Measurements from ENCODE around the gene IL20.
"Not testable (repeated sequence)": the region's sequence is repeated elsewhere in the genome, so short reads cannot be mapped to it uniquely, and the experiment has no call there.

The IL20 gene

DNA sequence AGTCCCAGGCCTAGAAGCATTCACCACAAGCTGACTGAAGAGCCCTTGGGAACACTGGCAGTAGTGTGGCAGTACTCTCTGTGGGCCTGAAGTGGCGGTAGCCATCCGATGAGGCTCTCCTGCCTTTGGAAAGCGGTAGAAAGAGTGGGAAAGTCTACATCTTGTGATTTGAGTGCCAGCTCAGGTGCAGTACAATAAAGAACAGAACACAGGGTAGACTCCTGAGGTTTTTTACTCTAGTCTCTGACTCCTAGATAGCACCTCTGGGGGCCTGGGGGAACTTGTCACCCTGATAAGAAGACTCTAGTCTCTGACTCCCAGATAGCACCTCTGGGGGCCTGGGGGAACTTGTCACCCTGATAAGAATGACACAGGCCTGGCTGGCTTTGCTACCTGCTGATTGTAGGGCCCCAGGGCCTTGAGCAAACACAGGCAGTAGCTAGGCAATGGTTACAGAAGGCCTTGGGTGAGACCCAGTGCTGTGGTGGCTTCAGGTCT lies 18.0 kb upstream of the IL20 start:
- no peaks in the 10 kb centered on the region for H3K27me3 ChIP-seq (ENCODE audit: control insufficient read depth, insufficient read depth, low read length)
- no peak overlapping the region for H2AFZ ChIP-seq
- no peaks in the 10 kb centered on the region for H3K9me3 ChIP-seq (ENCODE audit: control insufficient read depth, low read length)
- no peaks in the 10 kb centered on the region for H3K4me1 ChIP-seq
- no peak overlapping the region for H3K4me3 ChIP-seq (ENCODE audit: low read depth, low read length)
- TF ChIP-seq, protein P1, sequence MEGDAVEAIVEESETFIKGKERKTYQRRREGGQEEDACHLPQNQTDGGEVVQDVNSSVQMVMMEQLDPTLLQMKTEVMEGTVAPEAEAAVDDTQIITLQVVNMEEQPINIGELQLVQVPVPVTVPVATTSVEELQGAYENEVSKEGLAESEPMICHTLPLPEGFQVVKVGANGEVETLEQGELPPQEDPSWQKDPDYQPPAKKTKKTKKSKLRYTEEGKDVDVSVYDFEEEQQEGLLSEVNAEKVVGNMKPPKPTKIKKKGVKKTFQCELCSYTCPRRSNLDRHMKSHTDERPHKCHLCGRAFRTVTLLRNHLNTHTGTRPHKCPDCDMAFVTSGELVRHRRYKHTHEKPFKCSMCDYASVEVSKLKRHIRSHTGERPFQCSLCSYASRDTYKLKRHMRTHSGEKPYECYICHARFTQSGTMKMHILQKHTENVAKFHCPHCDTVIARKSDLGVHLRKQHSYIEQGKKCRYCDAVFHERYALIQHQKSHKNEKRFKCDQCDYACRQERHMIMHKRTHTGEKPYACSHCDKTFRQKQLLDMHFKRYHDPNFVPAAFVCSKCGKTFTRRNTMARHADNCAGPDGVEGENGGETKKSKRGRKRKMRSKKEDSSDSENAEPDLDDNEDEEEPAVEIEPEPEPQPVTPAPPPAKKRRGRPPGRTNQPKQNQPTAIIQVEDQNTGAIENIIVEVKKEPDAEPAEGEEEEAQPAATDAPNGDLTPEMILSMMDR (IDR thresholded peaks at IDR 0.05): no peak
- no peak overlapping the region for H3K27ac ChIP-seq
- no peak overlapping the region for H3K4me2 ChIP-seq (ENCODE audit: low read length)
- no peaks in the 10 kb centered on the region for H3K36me3 ChIP-seq (ENCODE audit: control insufficient read depth, insufficient read depth, low read length)
- H3K79me2 ChIP-seq: no peaks in the 10 kb centered on the region
- H3K9ac ChIP-seq: no peak overlapping the region

DNA sequence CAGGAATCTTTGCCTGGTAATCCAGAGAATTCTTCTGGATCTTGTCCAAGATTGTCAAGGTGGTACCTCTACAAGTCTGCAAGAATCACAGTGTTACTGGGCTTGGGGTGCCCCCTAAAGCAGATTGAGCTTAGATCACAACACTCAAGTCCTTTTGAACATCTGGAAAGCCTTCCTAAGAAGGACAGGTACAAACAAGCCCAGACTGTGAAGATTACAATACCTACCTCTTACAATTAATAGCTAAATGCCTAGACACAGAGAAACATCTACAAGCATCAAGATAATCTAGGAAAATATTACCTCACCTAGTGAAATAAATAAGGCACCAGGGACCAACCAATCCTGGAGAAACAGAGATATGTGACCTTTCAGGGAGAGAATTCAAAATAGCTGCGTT lies 17.5 kb upstream of the IL20 start:
- TF ChIP-seq, protein P1 (IDR thresholded peaks at IDR 0.05): no peak
- no peak overlapping the region for H3K27ac ChIP-seq
- no peaks in the 10 kb centered on the region for H3K27me3 ChIP-seq (ENCODE audit: control insufficient read depth, insufficient read depth, low read length)
- no peaks in the 10 kb centered on the region for H3K4me1 ChIP-seq
- no peak overlapping the region for H3K4me2 ChIP-seq (ENCODE audit: low read length)
- H3K4me3 ChIP-seq (ENCODE audit: low read depth, low read length): no peak overlapping the region
- no peaks in the 10 kb centered on the region for H3K36me3 ChIP-seq (ENCODE audit: control insufficient read depth, insufficient read depth, low read length)
- no peak overlapping the region for H3K9ac ChIP-seq
- no peaks in the 10 kb centered on the region for H3K79me2 ChIP-seq
- no peak overlapping the region for H2AFZ ChIP-seq
- H3K9me3 ChIP-seq (ENCODE audit: control insufficient read depth, low read length): no peaks in the 10 kb centered on the region

DNA sequence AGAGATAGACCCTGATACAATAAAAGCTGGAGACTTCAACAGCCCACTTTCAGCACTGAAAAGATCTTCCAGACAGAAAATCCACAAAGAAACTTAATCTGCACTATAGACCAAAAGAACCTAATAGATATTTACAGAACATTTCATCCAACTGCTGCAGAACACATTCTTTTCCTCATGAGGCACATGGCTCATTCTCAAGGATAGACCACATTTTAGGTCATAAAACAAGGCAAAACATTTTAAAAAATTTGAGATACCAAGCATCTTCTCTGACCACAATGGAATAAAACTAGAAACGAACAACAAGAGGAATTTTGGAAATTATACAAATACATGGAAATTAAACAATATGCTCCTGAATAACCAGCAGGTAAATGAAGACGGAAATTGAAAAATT lies 15.0 kb upstream of the IL20 start:
- H3K27ac ChIP-seq: no peak overlapping the region
- H3K27me3 ChIP-seq (ENCODE audit: control insufficient read depth, insufficient read depth, low read length): no peaks in the 10 kb centered on the region
- no peak overlapping the region for H3K4me2 ChIP-seq (ENCODE audit: low read length)
- H3K9ac ChIP-seq: no peak overlapping the region
- no peaks in the 10 kb centered on the region for H3K36me3 ChIP-seq (ENCODE audit: control insufficient read depth, insufficient read depth, low read length)
- no peaks in the 10 kb centered on the region for H3K9me3 ChIP-seq (ENCODE audit: control insufficient read depth, low read length)
- no peak overlapping the region for H3K4me3 ChIP-seq (ENCODE audit: low read depth, low read length)
- H2AFZ ChIP-seq: no peak overlapping the region
- H3K4me1 ChIP-seq: no peaks in the 10 kb centered on the region
- TF ChIP-seq, protein P1 (IDR thresholded peaks at IDR 0.05): no peak
- H3K79me2 ChIP-seq: no peaks in the 10 kb centered on the region

DNA sequence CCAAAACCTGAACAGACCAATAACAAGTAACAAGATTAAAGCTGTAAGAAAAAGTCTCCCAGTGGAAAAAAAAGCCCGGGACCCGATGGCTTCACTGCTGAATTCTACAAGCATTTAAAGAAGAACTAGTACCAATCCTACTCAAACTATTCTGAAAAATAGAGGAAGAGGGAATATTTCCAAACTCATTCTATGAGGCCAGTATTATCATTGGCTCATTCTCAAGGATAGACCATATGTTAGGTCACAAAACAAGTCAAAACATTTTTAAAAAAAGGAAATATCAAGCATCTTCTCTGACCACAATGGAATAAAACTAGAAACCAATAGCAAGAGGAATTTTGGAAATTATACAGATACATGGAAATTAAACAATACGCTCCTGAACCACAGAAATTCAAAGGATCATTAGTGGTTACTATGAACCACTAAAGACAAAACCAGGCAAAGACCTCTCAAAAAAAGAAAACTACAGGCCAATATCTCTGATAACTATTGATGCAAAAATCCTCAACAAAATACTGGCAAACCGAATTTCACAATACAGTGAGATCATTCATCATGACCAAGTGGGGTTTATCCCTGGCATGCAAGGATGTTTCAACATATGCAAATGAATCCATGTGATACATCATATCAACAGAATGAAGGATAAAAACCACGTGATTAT lies 13.9 kb upstream of the IL20 start:
- TF ChIP-seq, protein P1 (IDR thresholded peaks at IDR 0.05): no peak
- no peak overlapping the region for H3K4me2 ChIP-seq (ENCODE audit: low read length)
- no peak overlapping the region for H3K4me3 ChIP-seq (ENCODE audit: low read depth, low read length)
- no peaks in the 10 kb centered on the region for H3K79me2 ChIP-seq
- no peak overlapping the region for H2AFZ ChIP-seq
- no peak overlapping the region for H3K9ac ChIP-seq
- no peaks in the 10 kb centered on the region for H3K36me3 ChIP-seq (ENCODE audit: control insufficient read depth, insufficient read depth, low read length)
- no peaks in the 10 kb centered on the region for H3K9me3 ChIP-seq (ENCODE audit: control insufficient read depth, low read length)
- H3K4me1 ChIP-seq: no peaks in the 10 kb centered on the region
- no peak overlapping the region for H3K27ac ChIP-seq
- no peaks in the 10 kb centered on the region for H3K27me3 ChIP-seq (ENCODE audit: control insufficient read depth, insufficient read depth, low read length)

DNA sequence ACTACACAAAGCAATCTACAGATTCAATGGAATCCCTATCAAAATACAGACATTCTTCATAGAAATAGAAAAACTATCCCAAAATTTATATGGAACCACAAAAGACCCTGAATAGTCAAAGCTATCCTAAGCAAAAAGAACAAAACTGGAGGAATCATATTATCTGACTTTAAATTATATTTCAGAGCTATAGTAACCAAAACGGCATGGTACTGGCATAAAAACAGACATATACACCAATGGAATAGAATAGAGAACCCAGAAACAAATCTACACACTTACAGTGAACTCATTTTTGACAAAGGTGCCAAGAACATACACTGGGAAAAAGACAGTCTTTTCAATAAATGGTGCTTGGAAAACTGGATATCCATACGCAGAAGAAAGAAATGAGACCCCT lies 12.8 kb upstream of the IL20 start:
- not testable (repeated sequence) for H3K9ac ChIP-seq; H3K27me3 ChIP-seq (ENCODE audit: control insufficient read depth, insufficient read depth, low read length); H3K79me2 ChIP-seq; H3K4me2 ChIP-seq (ENCODE audit: low read length); H3K4me1 ChIP-seq; H3K4me3 ChIP-seq (ENCODE audit: low read depth, low read length); H2AFZ ChIP-seq; H3K9me3 ChIP-seq (ENCODE audit: control insufficient read depth, low read length); H3K27ac ChIP-seq; H3K36me3 ChIP-seq (ENCODE audit: control insufficient read depth, insufficient read depth, low read length)

DNA sequence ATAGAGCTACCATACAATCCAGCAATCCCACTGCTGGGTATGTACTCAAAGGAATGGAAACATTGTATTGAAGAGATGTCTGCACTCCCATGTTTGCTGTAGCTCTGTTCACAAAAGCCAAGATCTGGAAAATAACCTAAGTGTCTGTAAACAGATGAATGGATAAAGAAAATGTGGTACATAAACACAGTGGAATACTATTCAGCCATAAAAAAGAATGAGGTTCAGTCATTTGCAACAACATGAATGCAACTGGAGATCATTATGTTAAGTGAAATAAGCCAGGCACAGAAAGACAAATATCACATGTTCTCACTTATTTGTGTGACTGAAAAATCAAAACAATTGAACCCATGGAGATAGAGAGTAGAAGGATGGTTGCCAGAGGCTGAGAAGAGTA lies 11.7 kb upstream of the IL20 start:
- not testable (repeated sequence) for H3K9me3 ChIP-seq (ENCODE audit: control insufficient read depth, low read length); H3K36me3 ChIP-seq (ENCODE audit: control insufficient read depth, insufficient read depth, low read length); H3K4me1 ChIP-seq; H3K27ac ChIP-seq; H3K79me2 ChIP-seq; H3K9ac ChIP-seq; H2AFZ ChIP-seq; H3K4me2 ChIP-seq (ENCODE audit: low read length); H3K4me3 ChIP-seq (ENCODE audit: low read depth, low read length); H3K27me3 ChIP-seq (ENCODE audit: control insufficient read depth, insufficient read depth, low read length)
